GM19238 (cell line): ENCODE data around the gene PIGZ.

ENCODE experiments used
- DNase-seq: peaks from one replicate; pipeline ENCODE4 v3.0.0; 2011; ENCODE audit warnings: low spot score; ENCODE audit not compliant: insufficient read length

Gene PIGZ

GRCh38 chr3:197001972-197002700 lies 33.5 kb upstream of the PIGZ start:
- DNase-seq = no peak

- DNase-seq = no peak
Observed at GRCh38 chr3:197001106-197001971, 32.7 kb upstream of the PIGZ start.

DNA sequence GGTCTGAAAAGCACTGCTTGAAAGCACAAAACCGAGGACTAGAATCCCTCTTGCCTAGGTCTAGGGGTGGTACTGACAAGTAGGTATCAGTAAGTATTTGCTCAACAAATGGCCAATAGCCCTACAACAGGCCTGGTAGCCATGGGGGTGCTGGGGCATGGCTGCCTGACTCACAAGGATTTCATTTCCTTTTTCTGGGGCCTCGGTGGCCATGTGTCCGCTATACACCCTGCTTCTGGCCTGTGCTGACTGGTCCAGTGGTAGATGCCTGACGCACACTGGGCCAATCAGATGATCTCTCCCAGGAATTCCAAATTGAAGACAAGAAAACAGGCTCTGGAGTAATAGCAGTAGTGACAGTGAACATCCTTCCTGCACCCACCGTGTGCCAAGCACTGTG lies 31.6 kb upstream of the PIGZ start:
- DNase-seq = no peak

GRCh38 chr3:196998966-196999760 lies 30.5 kb upstream of the PIGZ start:
- no peak for DNase-seq

DNA sequence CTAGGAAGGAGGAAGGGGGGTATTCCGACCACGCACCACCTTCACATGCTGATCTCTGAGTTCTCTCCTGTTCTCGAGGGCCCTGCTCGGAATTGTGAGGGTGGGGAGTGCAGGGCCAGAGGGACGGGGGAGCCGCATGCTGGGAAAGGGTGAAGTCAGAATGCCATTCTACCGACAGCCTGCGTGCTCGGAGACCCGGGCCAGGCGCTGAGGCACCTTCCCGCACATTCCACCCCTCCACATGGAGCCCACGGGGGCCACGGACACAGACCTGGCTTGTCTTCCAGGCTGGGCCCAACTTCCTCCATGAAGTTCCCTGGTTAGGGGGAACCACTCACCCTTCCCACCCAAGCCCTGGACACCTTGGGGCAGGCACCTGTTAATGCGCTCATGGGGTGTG lies 28.7 kb upstream of the PIGZ start:
- no peak for DNase-seq

DNA sequence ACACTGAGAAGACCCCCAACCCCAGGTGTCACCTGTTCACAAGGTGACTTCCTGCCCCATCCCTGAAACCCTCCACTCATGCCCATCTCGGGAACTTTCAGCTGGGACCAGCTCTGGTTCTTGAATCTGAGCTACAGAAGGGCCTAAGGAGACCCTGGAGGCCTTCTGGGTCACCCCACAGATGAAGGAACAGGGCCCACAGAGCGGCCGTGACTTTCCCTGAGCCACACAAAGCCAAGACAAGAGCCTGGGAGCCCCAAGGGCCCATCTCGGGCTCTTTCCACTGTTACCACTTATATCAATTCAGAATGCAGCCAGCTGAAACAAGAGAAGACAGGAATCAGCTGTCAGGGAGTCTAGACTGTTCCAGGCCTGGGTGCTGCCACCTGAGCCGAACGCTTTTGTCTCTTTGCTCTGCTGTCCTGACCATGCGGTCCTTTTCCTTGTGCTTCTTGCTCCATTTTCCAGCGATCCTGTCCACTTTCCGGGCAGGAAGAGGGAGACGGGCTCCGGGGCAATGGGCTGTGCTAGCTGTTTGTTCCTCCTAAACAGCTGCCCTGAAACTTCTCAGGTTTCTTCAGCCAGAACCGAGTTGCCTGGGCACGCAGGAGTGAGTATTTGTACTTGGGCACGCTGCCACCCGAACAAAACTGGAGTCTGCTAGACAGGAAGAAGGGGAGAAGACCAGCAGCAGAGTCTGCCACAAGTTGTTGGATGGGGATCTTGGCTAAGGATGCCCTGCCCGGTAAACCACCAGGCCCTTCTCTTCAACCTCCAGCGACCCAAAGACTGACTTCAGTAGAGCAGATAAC lies 28.0 kb upstream of the PIGZ start:
- no peak for DNase-seq

DNA sequence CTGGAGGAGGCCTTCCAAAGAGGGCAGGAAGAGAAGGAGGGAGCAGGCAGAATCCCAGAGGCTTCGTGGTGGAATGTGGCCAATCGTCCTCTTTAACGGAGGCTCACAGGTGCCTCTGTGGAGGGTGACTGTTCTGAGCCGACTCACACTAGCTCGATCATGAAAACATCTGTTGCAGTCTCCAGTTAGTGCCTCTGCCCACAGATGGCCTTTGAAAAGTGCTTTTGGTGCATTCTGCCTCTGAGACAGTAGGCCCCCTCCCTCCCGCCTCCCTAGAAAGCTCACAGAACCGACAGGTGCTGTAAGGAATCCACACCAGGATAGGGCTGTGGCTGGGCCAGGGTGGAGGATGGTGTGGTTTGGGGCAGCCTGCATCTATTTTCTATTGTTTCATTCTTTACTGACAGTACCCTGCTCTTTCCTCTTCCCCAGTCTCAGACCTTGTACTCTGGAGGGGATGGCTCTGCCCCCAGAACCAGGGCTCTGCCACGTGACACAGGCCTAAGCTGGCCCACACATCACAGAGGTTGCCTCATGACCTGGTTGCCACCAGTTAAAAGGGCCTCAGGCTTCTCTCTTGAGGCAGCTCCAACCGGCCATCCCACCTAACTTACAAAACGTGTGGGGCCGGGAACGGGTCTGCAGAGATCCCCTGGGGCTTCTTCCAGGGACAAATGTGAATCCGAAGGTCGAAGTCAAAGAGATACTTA lies 27.2 kb upstream of the PIGZ start:
- DNase-seq = no peak

- no peak for DNase-seq
Observed at GRCh38 chr3:196995027-196995426, 26.4 kb upstream of the PIGZ start.

DNA sequence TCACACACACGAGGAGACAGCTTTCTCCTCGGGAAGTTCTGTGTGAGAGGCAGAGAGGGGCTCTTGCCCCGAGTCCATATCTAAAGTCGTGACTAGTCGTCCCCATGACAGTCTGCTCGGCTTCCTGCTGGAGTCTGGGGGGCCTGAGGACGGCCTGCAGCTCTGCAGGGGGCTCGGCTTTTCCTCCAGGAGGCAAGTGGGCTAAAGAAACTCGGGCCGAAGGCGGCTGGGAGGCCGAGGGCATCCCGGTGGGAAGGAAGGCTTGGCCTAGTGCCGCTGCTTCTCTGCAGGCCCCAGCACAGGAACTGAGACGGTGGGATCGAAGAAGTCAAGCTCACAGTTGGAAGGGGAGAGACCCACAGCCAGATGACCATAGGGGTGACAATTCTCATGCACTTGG lies 25.4 kb upstream of the PIGZ start:
- DNase-seq = no peak

- DNase-seq = no peak
Observed at GRCh38 chr3:196992461-196993065, 23.9 kb upstream of the PIGZ start.

- no peak for DNase-seq
Observed at GRCh38 chr3:196991581-196992460, 23.2 kb upstream of the PIGZ start.

DNA sequence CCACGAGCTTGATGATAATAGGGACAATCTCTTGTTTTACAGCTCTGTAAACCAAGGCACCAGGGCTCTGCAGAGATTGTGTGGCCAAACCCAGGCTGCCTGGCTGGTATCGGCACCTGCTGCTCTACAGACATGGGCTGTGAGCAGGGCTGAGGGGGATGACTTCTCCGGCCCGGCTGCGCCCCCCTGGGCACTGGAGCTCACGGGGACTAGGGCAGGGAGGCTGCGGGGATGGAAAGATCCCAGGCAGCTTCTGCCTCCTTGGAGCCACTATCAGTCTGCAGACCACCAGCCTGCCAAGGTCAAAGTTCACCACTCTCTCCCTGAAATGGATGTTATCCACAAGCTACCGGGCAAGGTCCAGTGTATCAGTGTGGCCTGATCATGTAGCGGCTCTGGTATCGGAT lies 22.0 kb upstream of the PIGZ start:
- DNase-seq = no peak

GRCh38 chr3:196989721-196990262 lies 21.2 kb upstream of the PIGZ start:
- no peak for DNase-seq

GRCh38 chr3:196988241-196989029 lies 19.8 kb upstream of the PIGZ start:
- no peak for DNase-seq

- DNase-seq = no peak
Observed at GRCh38 chr3:196987022-196987421, 18.4 kb upstream of the PIGZ start.

DNA sequence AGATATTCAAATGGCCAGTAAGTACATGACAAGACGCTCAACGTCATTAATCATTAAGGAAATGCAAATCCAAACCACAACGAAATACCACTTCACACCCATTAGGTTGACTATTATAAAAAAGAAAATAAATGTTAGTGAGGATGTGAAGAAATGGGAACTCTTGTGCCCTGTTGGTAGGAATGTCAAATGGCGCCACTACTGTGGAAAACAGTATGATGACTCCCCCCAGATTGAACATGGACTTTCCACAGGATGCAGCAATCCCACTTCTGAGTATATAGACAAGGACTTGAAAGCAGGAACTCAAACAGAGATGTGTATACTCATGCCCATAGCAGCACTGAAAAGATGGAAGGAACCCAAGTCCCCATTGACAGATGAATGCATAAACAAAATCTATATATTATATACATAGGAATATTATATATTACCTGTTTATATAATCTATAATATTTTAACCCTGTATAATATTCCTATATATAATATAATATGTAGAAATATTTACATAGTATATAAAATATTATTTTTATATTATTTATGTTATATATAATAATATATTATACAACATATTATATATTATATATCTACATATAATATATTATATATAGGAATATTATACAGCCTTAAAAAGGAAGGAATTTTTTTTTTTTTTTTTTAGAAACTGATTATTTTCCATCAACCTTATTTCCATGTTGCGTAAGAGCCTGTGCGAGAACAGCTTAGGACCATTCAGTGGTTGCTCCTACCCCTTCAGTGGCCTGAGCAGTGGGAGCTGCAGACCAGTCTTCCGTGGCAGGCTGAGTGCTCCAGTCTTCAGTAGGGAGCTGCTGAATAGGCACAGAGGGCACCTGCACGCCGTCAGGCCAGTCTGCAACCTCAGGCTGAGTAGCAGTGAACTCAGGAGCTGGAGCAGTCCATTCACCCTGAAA lies 17.6 kb upstream of the PIGZ start:
- DNase-seq = no peak

- DNase-seq = no peak
Observed at GRCh38 chr3:196985298-196985697, 16.7 kb upstream of the PIGZ start.
